ENCODE data around the gene CD300LB. TPM values are rescaled to one million over a fixed set of nuclear protein-coding genes. Genes with fewer than 3 reads are reported as not detected.

Gene CD300LB
- total RNA-seq, 2 experiments from 2014 or later = not detected

- no TSS peak for BruUV-seq (replicated peaks)
- TF ChIP-seq CTCF (conservative IDR thresholded peaks at IDR 0.05; ENCODE audit: low read length) = no peak
- no peak for TF ChIP-seq EZH2phosphoT487 (IDR thresholded peaks at IDR 0.05; ENCODE audit: borderline replicate concordance, low read depth, low read length)
- no peaks in the 10 kb centered on the region for H3K9me2 ChIP-seq (ENCODE audit: insufficient read depth, low read length)
- no peaks in the 10 kb centered on the region for H3K4me1 ChIP-seq (ENCODE audit: insufficient read depth, low read length, poor library complexity, severe bottlenecking)
- H3K79me2 ChIP-seq (ENCODE audit: insufficient read depth, low read depth, low read length) = no peaks in the 10 kb centered on the region
- no peak overlapping the region for H3K4me3 ChIP-seq (ENCODE audit: low read depth, low read length, poor library complexity, severe bottlenecking)
- DNase-seq (ENCODE audit: low spot score) = peak; percentile 55
- CTCF ChIA-PET (ENCODE audit: unreplicated experiment) = no interaction called here
- no peak overlapping the region for H2AFZ ChIP-seq (ENCODE audit: low read length)
- H3K27ac ChIP-seq (ENCODE audit: low read depth, low read length, poor library complexity, severe bottlenecking) = no peak overlapping the region
- H3K36me3 ChIP-seq (ENCODE audit: insufficient read depth, low read length) = no peaks in the 10 kb centered on the region
- H3K9me3 ChIP-seq (ENCODE audit: low read length) = no peaks in the 10 kb centered on the region
- POLR2A ChIA-PET = interaction anchor here (0.6 kb wide), 1 partner anchor 52 kb away, joined by 3 read pairs; no protein-coding TSS in a partner anchor
- H3K4me2 ChIP-seq (ENCODE audit: low read length) = no peak overlapping the region
- H4K20me1 ChIP-seq (ENCODE audit: insufficient read depth, low read length) = no peaks in the 10 kb centered on the region
- intact Hi-C loops (cut with micrococcal nuclease; ENCODE audit: unreplicated experiment) = no loop called here
Observed at GRCh38 chr17:74528491-74529199, 2.6 kb downstream of the CD300LB start.

GRCh38 chr17:74527756-74528155, 3.5 kb downstream of the CD300LB start:
- no peak overlapping the region for H3K27ac ChIP-seq (ENCODE audit: low read depth, low read length, poor library complexity, severe bottlenecking)
- H3K79me2 ChIP-seq (ENCODE audit: insufficient read depth, low read depth, low read length) = no peaks in the 10 kb centered on the region
- no peak overlapping the region for H3K4me3 ChIP-seq (ENCODE audit: low read depth, low read length, poor library complexity, severe bottlenecking)
- H3K4me1 ChIP-seq (ENCODE audit: insufficient read depth, low read length, poor library complexity, severe bottlenecking) = no peaks in the 10 kb centered on the region
- TF ChIP-seq CTCF (conservative IDR thresholded peaks at IDR 0.05; ENCODE audit: low read length) (no peak), EZH2phosphoT487 (IDR thresholded peaks at IDR 0.05; ENCODE audit: borderline replicate concordance, low read depth, low read length) (no peak)
- ChIA-PET POLR2A (interaction anchor here (0.6 kb wide), 1 partner anchor 53 kb away, joined by 3 read pairs; no protein-coding TSS in a partner anchor), CTCF (ENCODE audit: unreplicated experiment) (no interaction called here)
- H4K20me1 ChIP-seq (ENCODE audit: insufficient read depth, low read length) = no peaks in the 10 kb centered on the region
- no peak overlapping the region for H2AFZ ChIP-seq (ENCODE audit: low read length)
- no peak overlapping the region for H3K4me2 ChIP-seq (ENCODE audit: low read length)
- intact Hi-C loops (cut with micrococcal nuclease; ENCODE audit: unreplicated experiment) = no loop called here
- H3K9me3 ChIP-seq (ENCODE audit: low read length) = no peaks in the 10 kb centered on the region
- H3K9me2 ChIP-seq (ENCODE audit: insufficient read depth, low read length) = no peaks in the 10 kb centered on the region
- no TSS peak for BruUV-seq (replicated peaks)
- DNase-seq (ENCODE audit: low spot score) = no peak
- no peaks in the 10 kb centered on the region for H3K36me3 ChIP-seq (ENCODE audit: insufficient read depth, low read length)

GRCh38 chr17:74527081-74527480, 4.2 kb downstream of the CD300LB start:
- CTCF ChIA-PET (ENCODE audit: unreplicated experiment) = no interaction called here
- Histone ChIP-seq H4K20me1 (ENCODE audit: insufficient read depth, low read length) (no peaks in the 10 kb centered on the region), H3K79me2 (ENCODE audit: insufficient read depth, low read depth, low read length) (no peaks in the 10 kb centered on the region), H3K4me2 (ENCODE audit: low read length) (no peak overlapping the region), H3K9me3 (ENCODE audit: low read length) (no peaks in the 10 kb centered on the region), H2AFZ (ENCODE audit: low read length) (no peak overlapping the region), H3K36me3 (ENCODE audit: insufficient read depth, low read length) (no peaks in the 10 kb centered on the region), H3K9me2 (ENCODE audit: insufficient read depth, low read length) (no peaks in the 10 kb centered on the region), H3K4me3 (ENCODE audit: low read depth, low read length, poor library complexity, severe bottlenecking) (no peak overlapping the region), H3K27ac (ENCODE audit: low read depth, low read length, poor library complexity, severe bottlenecking) (no peak overlapping the region), H3K4me1 (ENCODE audit: insufficient read depth, low read length, poor library complexity, severe bottlenecking) (no peaks in the 10 kb centered on the region)
- intact Hi-C loops (cut with micrococcal nuclease; ENCODE audit: unreplicated experiment) = no loop called here
- POLR2A ChIA-PET = no interaction called here
- no peak for DNase-seq (ENCODE audit: low spot score)
- TF ChIP-seq EZH2phosphoT487 (IDR thresholded peaks at IDR 0.05; ENCODE audit: borderline replicate concordance, low read depth, low read length) = no peak
- no peak for TF ChIP-seq CTCF (conservative IDR thresholded peaks at IDR 0.05; ENCODE audit: low read length)
- no TSS peak for BruUV-seq (replicated peaks)

Data from OCI-LY7 (cell line).